A172 (cell line): ENCODE data around the gene RABEPK. TPM values are rescaled to one million over a fixed set of nuclear protein-coding genes. Genes with fewer than 3 reads are reported as not detected.
"Not testable (repeated sequence)": the region's sequence is repeated elsewhere in the genome, so short reads cannot be mapped to it uniquely, and the experiment has no call there.

Experiments
- DNase-seq: peaks from one replicate; pipeline ENCODE4 v3.0.0-alpha.2; 2015; ENCODE audit warnings: low spot score
- total RNA-seq: library from RNA; depleted of rRNA; stranded (reverse); fragments of >200 nt; shearing (Covaris generic); gene quantifications from 2 replicates; pipeline ENCODE4 v1.2.3, GENCODE V29; 2014

The RABEPK gene
- total RNA-seq, 1 experiment from 2014 or later, result 41.7 TPM

DNA sequence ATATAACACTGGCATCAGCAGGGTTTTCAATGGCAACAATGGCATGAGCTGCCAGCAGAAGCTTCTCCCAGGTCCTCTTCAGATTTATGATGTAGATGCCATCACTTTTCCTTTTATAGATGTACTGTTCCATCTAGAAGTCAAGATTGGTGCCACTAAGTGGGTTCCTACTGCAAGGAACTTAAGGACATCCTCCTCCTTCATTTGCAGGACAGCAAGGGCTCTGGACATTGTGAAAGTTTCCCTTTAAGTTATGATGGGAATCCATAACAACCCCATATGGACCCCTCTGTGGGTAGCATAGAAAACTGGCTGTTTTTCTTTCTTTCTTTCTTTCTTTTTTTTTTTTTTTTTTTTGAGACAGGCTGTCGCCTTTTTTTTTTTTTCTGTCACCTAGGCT lies 4.8 kb upstream of the RABEPK start:
- DNase-seq, result not testable (repeated sequence)

DNA sequence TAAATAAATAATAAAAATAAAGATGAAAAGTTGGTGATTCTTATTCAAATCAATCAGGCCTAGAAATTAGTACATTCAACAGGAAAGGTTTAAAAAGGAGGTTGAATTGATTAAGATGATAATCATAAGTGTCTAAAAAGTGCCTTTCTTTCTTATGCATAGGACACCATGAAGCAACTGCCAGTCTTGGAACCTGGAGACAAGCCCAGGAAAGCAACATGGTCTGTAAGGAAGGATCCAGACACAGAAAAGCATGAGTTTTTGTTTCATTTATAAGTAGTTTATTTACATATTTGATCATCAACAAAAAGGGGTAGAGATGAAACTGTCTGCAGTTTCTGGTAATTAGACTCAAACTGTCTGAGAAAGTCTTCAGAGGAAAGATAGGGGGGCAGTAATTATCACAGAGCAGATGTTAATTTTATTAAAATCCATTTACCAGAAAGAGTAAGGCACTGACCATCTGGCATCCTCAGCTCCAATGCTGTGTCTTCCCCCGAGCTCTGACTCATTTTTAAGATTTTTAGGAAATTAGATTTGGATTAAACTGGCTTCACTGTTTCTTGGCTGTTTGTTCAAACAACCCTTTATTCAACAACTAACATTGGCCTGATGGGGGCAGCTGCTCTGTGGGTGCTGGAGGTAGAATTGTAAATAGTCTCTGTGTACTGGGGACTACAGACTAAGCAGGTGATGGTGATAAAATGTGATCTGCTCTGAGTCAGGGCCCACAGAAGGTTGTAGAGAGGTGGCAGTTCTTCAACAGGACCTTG lies 2.7 kb downstream of the RABEPK start:
- no peak for DNase-seq

- DNase-seq, result no peak
These were observed 4.1 kb downstream of the RABEPK start for GRCh38 chr9:125204477-125204876.

- no peak for DNase-seq
These were observed 13.8 kb downstream of the RABEPK start for GRCh38 chr9:125214186-125214585.

DNA sequence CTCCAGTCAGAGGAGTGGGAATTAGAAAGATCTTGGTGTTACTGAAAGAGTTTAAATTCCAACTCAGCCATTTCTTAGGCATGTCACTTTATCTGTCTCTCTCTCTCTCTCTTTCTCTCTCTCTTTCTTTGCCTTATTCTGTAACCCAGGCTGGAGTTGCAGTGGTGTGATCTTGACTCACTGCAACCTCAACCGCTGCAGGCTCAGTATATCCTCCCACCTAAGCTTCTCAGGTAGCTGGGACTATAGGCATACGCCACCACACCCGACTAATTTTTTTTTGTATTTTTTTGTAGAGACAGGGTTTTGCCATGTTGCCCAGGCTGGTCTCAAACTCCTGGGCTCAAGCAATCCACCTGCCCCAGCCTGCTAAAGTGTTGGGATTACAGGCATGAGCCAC lies 18.3 kb downstream of the RABEPK start:
- no peak for DNase-seq

GRCh38 chr9:125224858-125225257 lies 24.5 kb downstream of the RABEPK start:
- DNase-seq, result not testable (repeated sequence)

DNA sequence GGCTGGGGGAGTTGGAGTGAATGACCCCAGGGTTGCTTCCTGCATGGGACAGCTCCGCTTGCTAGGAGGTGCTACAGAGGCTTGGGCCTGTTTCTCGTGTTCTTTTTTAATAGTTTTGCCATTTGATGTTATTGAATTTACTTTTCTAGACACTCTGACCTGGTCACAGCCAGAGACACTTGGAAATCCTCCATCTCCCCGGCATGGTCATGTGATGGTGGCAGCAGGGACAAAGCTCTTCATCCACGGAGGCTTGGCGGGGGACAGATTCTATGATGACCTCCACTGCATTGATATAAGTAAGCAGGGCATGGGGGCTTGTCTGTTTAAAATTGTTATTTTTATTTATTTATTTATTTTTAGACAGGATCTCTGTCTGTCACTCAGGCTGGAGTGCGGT lies 27.4 kb downstream of the RABEPK start:
- no peak for DNase-seq

DNA sequence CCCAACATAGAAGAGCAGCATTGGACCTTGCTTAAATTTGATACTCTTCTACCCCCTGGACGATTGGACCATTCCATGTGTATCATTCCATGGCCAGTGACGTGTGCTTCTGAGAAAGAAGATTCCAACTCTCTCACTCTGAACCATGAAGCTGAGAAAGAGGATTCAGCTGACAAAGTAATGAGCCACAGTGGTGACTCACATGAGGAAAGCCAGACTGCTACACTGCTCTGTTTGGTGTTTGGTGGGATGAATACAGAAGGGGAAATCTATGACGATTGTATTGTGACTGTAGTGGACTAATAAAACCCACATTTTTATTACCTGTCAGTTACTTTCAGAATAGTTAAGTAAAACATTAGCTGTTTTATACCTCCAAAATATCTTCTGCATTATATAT lies 33.3 kb downstream of the RABEPK start:
- peak; percentile 98 for DNase-seq

GRCh38 chr9:125234099-125234498 lies 33.8 kb downstream of the RABEPK start:
- not testable (repeated sequence) for DNase-seq

DNA sequence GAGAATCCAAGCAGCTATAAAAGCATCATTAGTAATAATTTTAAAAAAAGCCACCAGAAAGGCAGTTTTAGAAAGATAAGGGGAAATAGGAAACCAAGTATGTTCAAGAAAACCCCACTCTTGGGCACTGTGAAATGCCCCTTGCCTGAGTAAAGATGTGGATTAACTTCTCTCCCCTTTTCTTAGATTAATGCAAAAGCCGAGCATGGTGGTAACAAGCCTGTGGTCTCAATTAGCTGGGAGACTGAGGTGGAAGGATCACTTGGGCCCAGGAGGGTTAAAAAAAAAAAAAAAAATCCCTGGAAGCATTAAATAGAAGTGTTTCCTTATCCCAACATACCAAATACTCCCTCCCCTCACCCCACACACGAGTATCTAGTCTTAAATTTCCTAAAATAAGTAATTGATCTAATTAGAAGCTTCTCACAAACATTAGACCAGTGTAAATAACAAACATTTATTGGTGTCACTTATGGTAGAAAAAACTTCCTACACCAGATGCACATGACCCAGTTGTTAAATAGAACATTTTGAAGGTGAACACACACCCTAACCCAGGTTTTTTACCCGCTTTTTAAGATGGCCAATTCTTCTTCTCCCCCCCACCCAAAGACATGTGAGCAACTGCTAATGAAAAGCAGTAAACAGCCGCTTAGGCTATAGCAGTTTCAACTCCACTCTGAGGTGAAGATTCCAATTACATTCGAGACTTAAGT lies 35.6 kb downstream of the RABEPK start:
- no peak for DNase-seq

- DNase-seq, result not testable (repeated sequence)
These were observed 36.3 kb downstream of the RABEPK start for GRCh38 chr9:125236520-125237159.

GRCh38 chr9:125238127-125238914 lies 38.0 kb downstream of the RABEPK start:
- no peak for DNase-seq

- DNase-seq, result no peak
These were observed 38.6 kb downstream of the RABEPK start for GRCh38 chr9:125238915-125239446.

- no peak for DNase-seq
These were observed 39.6 kb downstream of the RABEPK start for GRCh38 chr9:125239631-125240597.

GRCh38 chr9:125240649-125240999 lies 40.3 kb downstream of the RABEPK start:
- DNase-seq, result peak; percentile 43

DNA sequence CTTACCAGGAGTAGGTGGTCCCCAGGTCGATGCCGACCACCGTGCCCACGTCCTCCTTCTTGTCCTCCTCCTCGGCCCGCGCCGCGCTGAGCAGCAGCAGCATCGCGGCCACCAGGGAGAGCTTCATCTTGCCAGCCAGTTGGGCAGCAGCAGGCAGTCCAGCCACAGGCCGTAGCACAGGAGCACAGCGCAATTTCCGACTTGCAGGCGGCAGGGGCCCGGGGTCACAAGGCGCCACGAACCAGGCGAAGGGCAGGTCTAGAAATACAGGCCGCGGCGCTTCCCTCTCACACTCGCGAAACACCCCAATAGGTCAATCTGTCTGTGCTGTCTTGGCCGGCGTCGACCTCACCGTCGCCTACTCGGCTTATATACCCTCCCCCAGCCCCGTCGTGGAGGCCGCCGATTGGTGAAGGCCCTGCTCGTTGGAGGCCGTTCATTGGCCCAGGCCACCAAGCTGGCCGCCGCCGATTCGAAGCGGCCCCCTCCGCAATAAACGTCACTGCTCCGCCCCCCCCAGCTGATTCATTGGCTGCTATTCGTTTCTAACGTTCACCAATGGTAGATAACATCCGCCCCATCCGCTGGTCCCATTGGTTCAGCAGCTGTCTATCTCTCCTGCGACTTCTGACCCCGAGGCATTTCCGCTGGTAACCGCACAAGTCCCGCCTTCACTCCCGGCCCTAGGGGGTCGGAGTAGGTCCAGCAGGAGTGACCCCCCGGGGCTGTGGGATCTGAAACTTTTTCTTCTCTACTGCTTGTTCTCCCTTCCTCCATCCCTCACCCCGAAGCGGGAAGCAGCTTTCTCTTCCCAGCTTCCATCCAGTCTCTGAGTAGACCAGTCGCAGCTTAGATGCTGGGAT lies 40.9 kb downstream of the RABEPK start, which contains the start of gene HSPA5:
Gene HSPA5, minus strand, starts transcription at position 344 of the 863 bp plus-strand sequence. Its CDS starts 217 bp downstream, at position 127.
- peak; percentile 100 for DNase-seq

- no peak for DNase-seq
These were observed 41.8 kb downstream of the RABEPK start for GRCh38 chr9:125241863-125242739.

GRCh38 chr9:125243792-125244260 lies 43.5 kb downstream of the RABEPK start:
- no peak for DNase-seq
